KG1 (cell line): Measurements from ENCODE around the gene P2RX2.

ENCODE experiments used
- DNase-seq: peaks from one replicate; lab custom pipeline; 2025; lab: John Stamatoyannopoulos, UW

P2RX2 gene

DNA sequence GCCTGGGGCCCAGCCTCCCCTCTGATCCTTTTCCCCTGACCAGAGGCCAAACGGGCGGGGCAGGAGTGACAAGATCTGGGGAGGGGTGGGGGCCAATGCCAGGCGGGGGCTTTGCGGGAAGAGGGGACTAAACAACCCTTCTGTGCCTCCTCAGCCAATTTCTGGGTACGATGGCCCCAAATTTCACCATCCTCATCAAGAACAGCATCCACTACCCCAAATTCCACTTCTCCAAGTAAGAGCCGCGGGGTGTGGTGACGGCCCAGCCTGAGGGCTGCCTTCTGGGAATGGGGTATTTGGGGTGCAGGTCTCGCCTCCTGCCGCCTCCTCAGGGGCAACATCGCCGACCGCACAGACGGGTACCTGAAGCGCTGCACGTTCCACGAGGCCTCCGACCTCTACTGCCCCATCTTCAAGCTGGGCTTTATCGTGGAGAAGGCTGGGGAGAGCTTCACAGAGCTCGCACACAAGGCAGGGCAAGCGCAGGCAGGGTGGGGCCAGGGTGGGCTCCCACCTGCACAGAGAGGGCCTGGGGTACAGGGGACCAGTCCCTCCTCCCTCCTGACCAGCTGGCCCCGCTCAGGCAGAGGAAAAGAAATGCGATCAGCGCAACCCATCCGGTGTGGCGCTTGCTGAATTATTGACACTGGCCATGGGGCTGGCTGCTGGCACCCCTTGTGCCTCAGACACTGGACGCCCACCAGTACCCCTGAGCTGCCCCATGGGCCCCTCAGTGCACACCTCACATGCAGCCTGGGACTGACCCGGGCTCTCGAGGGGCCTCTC lies 1.7 kb downstream of the P2RX2 start:
- DNase-seq, result no peak

DNA sequence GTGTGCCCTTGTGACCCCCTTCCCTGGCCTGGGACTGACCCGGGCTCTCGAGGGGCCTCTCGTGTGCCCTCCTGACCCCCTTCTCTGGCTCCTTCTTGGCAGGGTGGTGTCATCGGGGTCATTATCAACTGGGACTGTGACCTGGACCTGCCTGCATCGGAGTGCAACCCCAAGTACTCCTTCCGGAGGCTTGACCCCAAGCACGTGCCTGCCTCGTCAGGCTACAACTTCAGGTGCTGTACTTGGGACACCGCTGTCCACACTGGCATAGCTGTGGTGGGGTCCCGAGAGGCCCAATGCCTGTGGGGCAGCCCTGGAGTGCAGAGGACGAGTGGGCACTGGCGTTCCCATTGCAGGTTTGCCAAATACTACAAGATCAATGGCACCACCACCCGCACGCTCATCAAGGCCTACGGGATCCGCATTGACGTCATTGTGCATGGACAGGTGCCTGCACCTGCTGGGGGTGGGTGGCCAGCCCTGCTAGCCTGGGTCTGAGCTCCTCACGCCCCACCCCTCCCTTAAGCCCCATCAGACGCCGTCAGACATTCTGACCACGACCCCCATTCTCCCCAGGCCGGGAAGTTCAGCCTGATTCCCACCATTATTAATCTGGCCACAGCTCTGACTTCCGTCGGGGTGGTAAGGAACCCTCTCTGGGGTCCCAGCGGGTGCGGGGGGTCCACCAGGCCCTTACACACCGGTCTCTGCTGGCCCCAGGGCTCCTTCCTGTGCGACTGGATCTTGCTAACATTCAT lies 2.5 kb downstream of the P2RX2 start:
- no peak for DNase-seq

DNA sequence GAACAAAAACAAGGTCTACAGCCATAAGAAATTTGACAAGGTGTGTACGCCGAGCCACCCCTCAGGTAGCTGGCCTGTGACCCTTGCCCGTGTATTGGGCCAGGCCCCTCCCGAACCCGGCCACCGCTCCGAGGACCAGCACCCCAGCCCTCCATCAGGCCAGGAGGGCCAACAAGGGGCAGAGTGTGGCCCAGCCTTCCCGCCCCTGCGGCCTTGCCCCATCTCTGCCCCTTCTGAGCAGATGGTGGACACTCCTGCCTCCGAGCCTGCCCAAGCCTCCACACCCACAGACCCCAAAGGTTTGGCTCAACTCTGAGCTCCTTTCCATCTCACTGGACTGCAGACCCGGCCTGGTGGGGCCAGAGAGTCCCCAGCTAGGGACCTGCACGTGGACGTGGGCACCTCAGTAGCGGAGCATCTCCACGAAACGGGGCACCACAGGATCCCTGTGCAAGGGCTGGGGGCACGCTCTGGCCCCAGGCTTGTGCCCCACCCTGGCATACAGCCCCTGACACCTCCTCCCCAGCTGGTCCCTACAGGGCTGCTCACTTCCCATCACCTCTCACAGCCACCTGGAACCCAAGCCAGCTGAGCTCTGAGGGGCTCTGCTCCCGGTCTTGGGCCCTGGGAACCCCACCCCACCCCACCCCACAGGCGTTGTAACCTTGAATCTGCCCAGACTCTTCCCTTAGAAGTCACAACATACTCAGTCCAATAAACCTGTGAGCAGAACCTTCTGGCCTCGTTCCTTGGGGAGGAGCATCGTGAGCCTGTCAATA lies 3.3 kb downstream of the P2RX2 start:
- DNase-seq, result no peak

DNA sequence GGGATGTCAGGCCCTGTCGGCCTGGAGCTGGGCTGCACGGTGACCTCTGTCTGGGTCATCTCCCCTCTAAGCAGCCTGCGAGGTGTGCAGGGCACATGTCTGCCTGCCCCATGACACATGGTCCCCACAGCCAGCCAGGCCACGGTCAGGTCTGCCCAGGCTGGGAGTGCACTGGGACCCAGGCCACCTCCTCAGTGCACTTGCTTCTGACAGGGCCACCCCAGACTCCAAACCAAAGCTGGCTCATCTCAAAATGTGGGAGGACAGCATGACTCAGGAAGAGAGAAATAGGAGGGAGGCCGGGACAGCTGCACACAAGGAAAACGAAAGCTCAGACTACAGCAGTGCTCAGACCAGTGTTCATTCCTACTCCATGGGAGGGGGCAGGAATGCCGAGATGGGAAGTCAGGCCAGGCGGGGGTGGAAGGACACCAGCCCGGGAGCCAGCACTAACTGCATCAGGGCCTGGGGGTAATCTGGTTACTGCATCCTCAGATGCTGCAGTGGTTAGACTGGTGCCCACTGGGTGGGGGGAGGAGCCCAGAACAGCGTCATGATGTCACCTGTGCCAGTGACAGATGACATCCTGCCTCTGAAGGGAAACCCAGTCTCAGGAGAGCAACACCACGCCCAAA lies 4.0 kb downstream of the P2RX2 start:
- no peak for DNase-seq

DNA sequence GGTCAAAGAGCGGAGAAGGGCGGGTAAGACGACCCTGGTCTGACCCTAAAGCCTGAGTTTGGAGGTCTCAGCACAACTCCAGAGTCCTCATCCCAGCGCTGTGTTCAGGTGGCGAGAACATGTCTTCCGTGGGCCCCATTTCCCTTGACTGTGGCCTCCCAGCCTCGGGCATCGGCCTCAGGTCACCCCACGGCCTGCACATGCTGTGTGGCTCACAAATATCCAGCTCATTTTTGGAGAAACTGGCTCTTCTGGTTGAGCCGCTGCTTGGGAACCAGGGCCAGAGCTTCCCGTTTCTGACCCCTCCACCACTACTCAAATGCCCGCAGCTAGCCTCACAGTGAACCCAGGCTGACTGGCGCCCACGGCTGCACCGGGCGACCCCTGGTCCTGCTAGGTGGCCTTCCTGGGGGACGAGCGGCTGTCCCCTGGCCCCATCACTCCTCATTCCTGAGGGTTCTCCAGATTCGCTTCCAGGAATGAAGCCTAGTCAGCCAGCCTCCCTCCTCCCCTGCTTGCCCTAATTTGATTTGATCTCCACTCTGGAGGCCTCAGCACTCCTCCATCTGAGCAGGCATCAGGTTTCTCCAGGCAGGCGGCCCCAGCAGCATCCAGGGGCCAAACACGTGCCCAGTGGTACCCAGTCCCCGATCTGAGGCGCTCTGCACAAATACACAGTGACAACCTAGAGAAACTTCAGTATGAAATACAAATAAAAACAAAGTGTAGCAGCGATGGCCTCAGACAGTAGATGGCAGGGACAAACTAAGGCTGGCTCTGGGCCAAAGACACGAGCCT lies 4.7 kb downstream of the P2RX2 start:
- no peak for DNase-seq

DNA sequence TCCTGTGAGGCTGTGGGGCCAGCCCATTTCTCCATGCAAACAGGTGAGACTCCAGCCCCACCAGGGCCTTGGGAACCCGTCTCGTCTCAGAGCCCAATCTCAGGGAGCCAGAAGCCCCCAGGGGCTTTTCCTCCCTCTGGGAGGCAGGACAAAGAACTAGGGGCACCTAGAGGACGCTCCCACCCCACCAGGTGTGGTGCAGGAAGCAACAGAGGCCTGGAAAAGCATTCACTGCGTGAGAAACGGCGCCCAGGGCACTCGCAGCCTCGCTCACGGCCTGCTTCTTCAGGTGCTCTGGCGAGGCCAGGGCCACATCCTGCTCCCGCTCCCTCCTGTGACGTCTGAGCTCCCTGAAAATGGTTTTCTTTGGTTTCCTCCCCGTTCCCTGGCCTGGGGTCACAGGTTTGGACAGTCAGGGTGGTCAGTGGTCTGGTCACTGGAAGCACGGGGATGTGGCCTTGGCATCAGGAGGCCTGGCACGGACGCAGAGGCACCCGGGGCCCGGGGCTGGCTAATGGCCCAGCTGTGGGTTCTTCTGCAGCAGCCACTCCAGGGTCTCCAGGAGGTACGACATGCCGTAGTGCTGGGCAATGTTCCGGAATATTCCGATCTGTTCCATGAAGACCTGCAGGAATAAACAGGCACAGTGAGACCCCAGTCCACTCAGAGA lies 5.7 kb downstream of the P2RX2 start:
- DNase-seq, result no peak

DNA sequence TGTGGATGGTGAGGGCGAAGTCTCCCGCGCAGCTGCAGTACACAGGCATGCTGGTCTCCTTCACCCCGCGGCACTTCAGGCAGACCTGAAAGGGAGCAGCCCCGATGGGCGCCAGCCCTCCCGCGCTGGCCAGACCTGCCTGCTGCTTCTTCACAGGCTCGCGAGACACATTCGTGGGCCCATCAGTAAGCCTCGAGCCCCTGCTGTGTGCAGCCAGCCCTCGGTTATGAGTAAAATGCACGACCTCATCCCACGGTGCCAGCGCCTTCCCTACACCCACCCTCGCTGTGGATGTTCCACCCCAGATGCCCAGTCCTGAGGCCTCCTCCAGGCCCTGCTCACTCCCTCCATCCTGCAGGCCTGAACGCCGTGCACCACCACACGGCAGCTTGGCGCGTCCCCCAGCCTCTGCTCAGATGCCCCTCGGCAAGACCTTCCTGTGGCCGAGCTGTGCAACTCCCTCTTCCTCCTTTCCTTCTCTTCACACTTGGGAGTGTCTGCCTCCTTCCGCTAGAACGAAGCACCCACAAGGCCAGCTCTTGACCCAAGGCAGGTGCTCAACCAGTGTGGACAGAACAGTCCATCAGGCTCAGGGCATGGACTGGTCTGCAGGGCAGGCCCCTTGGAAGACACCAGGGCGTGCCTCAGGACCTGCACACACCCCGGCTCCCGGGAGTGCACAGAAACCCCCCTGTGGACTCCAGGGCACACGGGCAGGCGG lies 6.5 kb downstream of the P2RX2 start:
- no peak for DNase-seq

DNA sequence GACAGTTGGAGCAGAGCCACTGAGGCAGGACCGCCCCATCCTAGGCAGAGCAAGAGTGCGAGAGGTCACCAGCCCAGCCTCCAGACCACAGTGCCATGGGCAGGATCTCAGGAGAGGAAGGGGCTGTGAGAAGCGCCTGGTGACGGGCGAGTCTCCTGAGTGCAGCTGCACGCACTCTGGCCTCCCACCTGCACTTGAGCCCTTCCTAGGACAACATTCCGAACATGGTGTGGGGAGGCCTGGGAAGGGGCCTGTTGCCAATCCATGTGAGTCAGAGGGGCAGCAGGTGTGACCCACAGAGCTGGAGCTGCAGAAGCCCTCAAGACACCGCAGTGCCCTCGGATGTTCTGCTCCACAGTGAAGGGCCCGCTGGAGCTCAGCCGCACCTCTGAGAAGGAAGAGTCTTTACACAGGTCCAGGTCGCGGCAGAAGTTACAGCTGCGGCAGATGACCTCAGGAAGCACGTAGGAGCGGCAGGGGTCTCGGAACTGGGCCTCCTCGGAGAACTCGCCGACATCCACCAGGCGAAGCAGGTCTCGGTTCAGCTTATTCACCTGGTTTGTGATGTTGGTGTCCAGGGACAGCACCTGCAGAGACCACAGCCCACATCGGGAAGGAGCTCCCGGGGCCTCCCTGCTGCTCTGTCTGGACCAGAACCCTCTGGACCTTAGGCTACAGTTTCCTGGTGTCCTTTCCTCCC lies 7.3 kb downstream of the P2RX2 start:
- no peak for DNase-seq

DNA sequence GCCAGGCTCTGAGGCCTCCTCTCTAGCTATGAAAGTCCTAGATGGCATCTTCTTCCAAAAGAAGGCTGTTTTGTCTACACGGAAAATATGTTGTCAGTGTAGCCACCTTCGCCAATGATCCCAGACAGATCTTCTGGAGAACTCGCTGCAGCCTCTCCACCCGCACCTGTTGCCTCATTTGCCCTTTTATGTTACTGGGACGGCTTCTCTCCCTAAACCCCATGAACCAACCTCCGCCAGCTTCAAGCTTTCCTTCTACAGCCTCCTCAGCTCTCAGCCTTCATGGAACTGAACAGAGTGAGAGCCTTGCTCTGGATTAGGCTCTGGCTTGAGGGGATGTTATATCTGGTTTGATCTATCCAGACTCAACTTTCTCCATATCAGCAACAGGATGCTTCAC lies 10.8 kb downstream of the P2RX2 start:
- DNase-seq, result no peak

DNA sequence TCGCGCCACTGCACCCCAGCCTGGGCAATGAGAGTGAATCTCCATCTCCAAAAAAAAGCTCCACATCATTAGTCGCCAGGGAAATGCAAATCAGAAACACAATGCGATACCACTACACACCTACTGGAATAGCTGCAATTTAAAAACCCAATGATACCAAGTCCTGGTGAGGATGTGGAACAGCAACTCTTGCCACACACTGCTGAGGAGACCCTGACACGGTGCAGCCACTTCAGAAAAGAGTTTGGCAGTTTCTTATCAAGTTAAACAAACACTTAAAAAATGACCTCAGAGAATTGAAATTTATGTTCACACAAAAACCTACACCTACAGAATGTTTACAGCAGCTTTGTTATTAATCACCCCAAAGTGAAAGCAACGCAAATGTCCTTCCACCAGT lies 12.1 kb downstream of the P2RX2 start:
- no peak for DNase-seq

DNA sequence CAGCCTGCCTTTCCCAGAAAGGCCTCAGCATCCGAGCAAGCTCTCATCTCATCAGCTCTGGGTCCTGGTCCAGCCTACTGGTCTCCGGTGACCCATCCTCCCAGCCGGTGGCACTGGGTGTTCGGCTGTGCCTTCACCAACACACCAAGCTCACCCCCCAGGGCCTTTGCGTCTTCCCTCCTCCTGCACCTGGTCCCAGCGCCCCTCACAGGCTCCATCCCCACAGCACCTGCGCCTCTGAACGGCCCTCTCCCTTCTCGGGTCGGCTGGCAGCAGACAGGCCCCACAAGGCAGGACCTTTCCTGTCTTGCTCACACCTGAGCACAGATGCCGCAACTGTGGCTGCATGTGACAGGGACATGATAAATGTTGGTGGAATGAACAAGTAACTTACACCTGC lies 13.1 kb downstream of the P2RX2 start:
- DNase-seq, result no peak

DNA sequence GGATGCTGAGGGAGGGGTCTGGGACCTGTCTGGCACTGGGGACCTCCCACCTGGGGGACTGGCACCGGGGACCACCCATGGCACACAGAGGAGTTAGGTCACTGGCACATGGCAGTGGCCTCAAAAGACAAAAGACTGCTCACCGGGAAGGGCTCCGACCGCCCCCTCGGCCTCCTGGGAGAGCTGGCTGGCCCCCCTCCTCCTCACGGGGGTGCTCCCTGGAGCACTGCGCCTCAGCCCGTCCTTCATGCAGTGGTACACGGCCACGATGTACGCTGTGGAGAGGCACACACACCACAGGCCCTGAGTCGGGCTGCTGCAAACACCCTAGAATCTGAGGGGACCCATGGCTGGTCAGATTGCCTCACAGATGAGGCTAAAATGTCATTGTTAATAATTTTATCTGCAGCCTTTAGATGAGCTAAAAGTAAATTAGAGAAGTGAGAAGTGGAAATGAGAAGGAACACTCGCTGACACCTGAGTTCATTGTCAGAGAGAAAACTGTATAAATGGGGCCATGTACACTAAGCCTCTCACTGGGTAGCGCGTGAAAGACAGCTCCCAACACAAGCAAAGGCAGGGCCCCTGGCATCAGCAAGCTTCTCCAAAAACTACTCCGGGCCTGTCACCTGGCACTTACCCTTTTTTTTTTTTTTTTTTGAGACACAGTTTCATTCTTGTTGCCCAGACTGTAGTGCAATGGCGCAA lies 14.1 kb downstream of the P2RX2 start:
- DNase-seq, result no peak

DNA sequence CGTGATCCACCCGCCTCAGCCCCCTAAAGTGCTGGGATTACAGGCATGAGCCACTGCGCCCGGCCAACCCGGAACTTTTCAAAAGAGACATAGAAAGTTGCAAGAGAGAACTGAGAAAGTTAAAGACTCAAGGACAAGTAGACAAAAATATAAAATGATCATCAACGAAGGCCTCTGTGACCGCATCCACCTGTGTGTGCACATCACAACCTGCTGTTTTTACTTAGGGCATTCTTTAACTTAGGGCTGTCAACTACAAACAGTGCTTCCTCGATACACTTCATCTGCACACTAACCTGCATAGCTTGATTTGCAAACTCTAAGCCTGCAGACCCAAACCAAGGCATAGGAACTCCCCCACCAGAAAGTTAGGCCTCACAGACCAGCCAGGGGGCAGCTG lies 14.8 kb downstream of the P2RX2 start:
- DNase-seq, result no peak

DNA sequence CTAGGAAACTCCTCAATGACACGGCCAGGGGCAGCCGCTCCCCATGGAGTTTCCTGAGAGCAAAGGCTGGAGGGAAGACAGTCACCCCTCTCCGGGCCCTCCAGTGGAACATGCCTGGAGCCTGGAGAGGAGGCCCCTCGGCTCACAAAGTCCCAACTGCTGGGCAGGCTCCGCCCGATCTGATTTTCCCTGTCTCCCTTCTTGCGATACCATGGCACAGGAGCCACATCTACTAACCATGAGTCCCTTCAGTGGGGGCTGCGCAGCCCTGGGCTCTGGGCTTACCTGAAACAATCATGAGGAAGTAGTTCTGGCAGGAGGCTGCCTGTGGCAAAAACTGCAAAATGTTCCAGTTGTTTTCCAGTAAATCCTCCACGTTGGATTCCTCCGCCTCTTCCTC lies 15.3 kb downstream of the P2RX2 start:
- no peak for DNase-seq

DNA sequence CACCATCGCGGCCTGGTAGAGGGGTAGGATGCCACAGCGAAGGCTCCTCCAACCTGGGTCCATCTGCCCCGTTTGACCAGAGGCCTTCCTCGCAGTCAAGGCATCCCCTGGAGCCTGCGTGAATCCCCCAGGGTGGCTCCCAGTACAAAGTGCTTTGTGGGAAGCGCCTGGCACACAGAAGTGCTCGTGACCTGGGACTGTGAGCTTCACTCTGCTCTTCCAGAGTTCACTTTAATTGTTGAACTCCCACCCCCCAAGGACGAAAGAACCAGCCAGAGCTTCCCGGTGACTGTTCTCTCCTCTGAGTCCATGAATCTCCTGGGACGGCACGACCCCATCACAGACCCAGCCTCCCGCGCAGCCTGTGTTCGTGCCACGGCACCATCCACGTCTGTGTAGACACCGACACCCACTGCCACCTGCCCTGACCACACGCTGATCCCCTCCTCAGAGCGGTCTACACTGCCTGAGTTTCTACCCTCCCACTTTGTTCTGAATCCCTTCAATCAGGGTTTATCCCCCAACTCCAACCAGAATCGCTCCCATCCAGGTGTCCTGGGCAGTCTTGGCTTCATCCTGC lies 15.9 kb downstream of the P2RX2 start:
- no peak for DNase-seq

DNA sequence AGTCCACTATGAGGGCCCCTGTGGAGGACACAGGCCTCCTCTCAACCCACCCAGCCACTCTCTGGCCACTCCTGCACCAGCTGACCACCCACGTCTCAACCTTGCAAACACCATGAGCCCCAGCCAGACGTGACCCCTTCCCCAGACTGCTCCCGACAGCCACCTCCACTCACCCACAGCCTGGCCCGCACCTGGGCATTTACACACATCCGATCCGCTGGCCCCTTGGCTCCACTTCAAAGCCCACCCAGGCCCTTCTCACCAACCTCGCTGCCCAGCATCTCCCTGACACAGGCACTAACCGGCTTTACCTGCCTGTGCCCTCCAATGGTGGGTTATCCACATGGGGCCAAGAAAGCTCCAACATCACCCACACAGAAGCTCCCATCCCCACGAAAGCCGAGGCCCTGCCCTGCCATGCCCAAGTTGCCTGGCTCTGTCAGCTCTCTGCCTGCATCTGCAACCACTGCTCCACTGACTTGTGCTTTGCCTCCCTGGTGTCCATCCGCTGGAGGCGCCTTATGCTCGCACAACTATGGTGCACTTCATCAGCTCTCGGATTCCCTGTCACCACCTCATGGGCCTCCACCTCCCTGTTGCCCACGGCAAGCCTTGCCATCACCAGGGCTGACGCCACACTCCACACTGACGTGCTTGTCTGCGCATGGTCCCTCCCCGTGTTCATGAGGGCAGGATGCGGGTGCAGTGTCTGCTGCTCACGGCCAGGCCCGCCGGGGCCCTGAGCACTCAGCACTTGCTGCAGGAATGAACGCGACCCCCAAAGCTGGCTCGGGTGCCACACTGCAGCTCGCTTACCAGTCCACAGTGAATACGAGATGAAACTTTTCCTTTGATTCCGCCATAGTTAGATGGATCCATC lies 16.7 kb downstream of the P2RX2 start:
- no peak for DNase-seq

DNA sequence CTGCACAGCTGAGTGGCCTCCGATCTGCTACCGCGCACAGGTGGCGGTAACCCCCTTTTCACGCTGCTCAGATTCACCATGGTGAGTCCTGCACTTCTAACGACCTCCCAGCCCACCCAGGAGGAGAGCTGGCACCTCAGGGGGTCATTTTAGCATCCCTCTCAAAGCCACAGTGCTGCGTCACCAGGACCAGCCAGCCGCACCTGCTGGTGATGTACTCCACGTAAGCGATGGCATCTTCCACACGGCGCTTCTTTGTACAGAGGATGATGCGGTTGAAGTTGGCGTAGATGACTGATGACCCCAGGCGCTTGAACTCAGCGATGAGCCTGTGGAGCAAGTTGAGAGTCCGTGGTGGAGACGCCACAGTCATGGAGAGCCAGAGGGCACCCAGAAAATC lies 19.2 kb downstream of the P2RX2 start:
- no peak for DNase-seq
